Karpas-422 (cell line): ENCODE measurements around the gene TRAPPC3L. TPM values are rescaled to one million over a fixed set of nuclear protein-coding genes. Genes with fewer than 3 reads are reported as not detected.

Experiments used
- DNase-seq: peaks from one replicate; pipeline ENCODE4 v3.0.0-alpha.2; 2015
- H2AFZ ChIP-seq: fragments of 200-600 bp; sonication (generic); 2 replicates; pipeline ENCODE4 v1.6.1; 2014; ENCODE audit warnings: antibody characterized with exemption, low read length, mixed read lengths
- H3K27ac ChIP-seq: fragments of 200-600 bp; sonication (generic); 2 replicates; pipeline ENCODE4 v1.5.1; 2014; ENCODE audit warnings: mild to moderate bottlenecking, low read length, moderate library complexity
- H3K27me3 ChIP-seq: fragments of 200-600 bp; sonication (generic); 2 replicates; pipeline ENCODE4 v1.6.1; 2014; ENCODE audit warnings: low read length, mixed read lengths
- H3K36me3 ChIP-seq: fragments of 200-600 bp; sonication (generic); 2 replicates; pipeline ENCODE4 v1.6.1; 2014; ENCODE audit warnings: low read length, mixed read lengths; ENCODE audit not compliant: insufficient read depth
- H3K4me1 ChIP-seq: fragments of 200-600 bp; sonication (generic); 2 replicates; pipeline ENCODE4 v1.6.1; 2014; ENCODE audit warnings: mild to moderate bottlenecking, low read length, mixed read lengths
- H3K4me2 ChIP-seq: fragments of 200-600 bp; sonication (generic); 2 replicates; pipeline ENCODE4 v1.6.1; 2014; ENCODE audit warnings: low read length, low read depth, mild to moderate bottlenecking; ENCODE audit not compliant: poor library complexity, severe bottlenecking
- H3K4me3 ChIP-seq: fragments of 200-600 bp; sonication (generic); 2 replicates; pipeline ENCODE4 v1.5.1; 2014; ENCODE audit warnings: mild to moderate bottlenecking, antibody characterized with exemption, low read length, mixed read lengths
- H3K79me2 ChIP-seq: fragments of 200-600 bp; sonication (generic); 2 replicates; pipeline ENCODE4 v1.6.1; 2014; ENCODE audit warnings: mild to moderate bottlenecking, low read length, mixed read lengths
- H3K9ac ChIP-seq: fragments of 200-600 bp; sonication (generic); 2 replicates; pipeline ENCODE4 v1.6.0; 2014; ENCODE audit warnings: low read length
- H3K9me2 ChIP-seq: fragments of 200-600 bp; sonication (generic), shearing (Covaris generic); replicated peaks from 2 replicates; pipeline ENCODE4 v1.6.0; 2014; ENCODE audit warnings: mild to moderate bottlenecking, low read length, moderate library complexity; ENCODE audit not compliant: insufficient read depth
- H3K9me3 ChIP-seq: fragments of 300-700, 200-600 bp; sonication (generic); 2 replicates; pipeline ENCODE4 v1.6.1; 2014; ENCODE audit warnings: low read length, mixed read lengths
- H4K20me1 ChIP-seq: fragments of 200-600 bp; sonication (generic); 2 replicates; pipeline ENCODE4 v1.6.1; 2014; ENCODE audit warnings: mild to moderate bottlenecking, antibody characterized with exemption, low read length, low read depth; ENCODE audit not compliant: insufficient read depth
- total RNA-seq: library from RNA; depleted of rRNA; stranded (reverse); fragments of >200 nt; shearing (Covaris generic); gene quantifications from 2 replicates; pipeline ENCODE4 v1.2.3, GENCODE V29; 2014; ENCODE audit warnings: low replicate concordance

The TRAPPC3L gene
- total RNA-seq, 1 experiment from 2014 or later = not detected

DNA sequence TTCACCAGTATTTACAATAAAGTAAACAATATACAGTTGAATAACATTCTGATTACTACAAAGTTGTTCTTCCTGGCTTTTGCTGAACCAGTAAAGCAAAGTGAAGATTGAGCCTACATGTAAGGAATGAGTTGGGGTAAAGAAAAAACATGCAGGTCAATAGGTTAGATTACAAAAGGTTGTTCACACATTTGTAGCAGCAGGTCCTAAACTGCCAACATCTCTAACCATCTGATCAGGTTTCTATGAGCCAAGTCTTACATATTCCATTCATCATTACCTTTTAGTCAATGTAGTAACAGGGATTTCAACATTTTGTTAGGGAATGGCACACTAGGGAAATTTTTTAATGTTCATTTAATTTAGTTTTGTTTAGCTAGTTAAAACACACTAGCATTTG is 93.6 kb downstream of the TRAPPC3L start:
- no peak overlapping the region for H3K4me3 ChIP-seq
- no peak overlapping the region for H3K27ac ChIP-seq
- H3K9ac ChIP-seq = no peak overlapping the region
- no peaks in the 10 kb centered on the region for H3K9me2 ChIP-seq
- no peak for DNase-seq
- H3K9me3 ChIP-seq = no peaks in the 10 kb centered on the region
- H3K4me1 ChIP-seq = no peaks in the 10 kb centered on the region
- H3K27me3 ChIP-seq = no peaks in the 10 kb centered on the region
- no peaks in the 10 kb centered on the region for H3K79me2 ChIP-seq
- no peak overlapping the region for H2AFZ ChIP-seq
- no peak overlapping the region for H3K4me2 ChIP-seq
- no peaks in the 10 kb centered on the region for H4K20me1 ChIP-seq
- no peaks in the 10 kb centered on the region for H3K36me3 ChIP-seq

DNA sequence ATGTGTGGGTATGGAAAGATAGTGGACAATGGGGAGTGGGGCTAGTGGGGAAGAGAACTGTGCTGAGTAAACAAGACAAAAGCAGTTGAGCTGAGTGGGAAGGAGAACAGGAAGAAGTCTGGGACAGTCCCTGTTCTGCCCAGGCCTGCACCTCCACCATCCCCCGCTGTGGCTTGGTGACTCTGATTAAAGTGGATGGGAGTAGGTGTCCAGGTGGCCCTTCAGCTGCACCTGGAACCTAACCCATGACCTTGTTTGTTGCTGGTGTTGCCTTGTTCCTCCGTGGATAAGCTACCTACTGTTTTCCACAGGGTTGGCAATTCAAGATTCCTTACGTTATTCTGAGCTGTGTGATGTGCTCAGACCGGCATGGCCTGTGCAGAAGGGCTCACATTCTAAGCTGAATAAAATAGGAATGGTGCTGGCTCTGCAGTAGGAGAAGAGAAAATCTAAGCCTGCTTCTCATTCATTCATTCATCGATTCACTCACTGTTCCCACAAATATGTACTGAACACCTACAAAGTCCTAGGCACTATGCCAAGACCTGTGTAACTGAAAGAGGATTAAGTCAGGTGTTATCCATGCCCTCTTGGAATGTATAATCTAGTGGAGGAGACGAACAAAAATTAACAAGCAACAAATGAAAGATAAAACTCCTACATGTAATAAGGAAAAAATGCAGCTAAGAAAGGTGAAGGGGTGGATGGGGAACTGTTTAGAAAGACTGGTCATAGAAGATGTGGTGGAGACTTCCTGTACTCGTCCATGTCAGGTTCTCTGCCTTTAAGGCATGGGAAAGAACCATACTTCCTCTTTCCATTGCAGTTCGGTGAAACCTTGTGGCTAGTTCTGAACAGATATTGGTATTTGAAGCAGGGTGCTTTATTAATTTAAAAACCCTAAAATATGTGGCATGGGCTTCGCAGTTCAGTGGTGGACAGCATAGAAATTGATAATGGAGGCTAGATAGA is 94.4 kb downstream of the TRAPPC3L start:
- DNase-seq = peak; percentile 44
- no peaks in the 10 kb centered on the region for H3K4me1 ChIP-seq
- no peak overlapping the region for H3K9ac ChIP-seq
- no peak overlapping the region for H3K4me3 ChIP-seq
- no peak overlapping the region for H2AFZ ChIP-seq
- H4K20me1 ChIP-seq = no peaks in the 10 kb centered on the region
- H3K27me3 ChIP-seq = no peaks in the 10 kb centered on the region
- H3K9me3 ChIP-seq = no peaks in the 10 kb centered on the region
- no peak overlapping the region for H3K27ac ChIP-seq
- H3K9me2 ChIP-seq = no peaks in the 10 kb centered on the region
- H3K79me2 ChIP-seq = no peaks in the 10 kb centered on the region
- no peak overlapping the region for H3K4me2 ChIP-seq
- no peaks in the 10 kb centered on the region for H3K36me3 ChIP-seq

DNA sequence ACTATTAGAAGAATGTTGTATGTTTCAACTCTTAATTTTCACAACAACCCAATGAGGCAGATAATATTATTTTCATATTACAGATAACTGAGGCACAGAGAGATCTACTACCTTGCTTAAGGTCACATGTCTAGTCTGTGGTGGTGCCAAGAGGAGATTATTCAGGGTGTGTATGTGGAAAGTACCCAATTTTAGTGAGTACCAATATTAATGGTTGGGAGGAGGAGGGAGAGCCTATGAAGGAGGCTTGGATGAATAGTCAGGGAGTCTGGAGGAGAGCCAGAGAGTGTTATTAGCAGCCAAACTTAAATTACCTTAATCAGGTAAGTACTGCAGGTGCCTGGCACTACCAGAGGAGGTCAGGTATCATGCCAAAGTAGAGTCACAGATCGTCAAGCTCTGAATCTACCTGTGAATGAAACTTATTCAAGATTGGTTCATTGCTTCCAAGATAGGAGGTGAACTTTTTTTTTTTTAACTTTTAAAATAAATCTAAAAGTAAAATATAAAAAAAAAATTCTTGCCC is 95.2 kb downstream of the TRAPPC3L start:
- Histone ChIP-seq H3K27me3 (no peaks in the 10 kb centered on the region), H3K4me3 (no peak overlapping the region), H3K9me2 (no peaks in the 10 kb centered on the region), H3K79me2 (no peaks in the 10 kb centered on the region), H3K4me2 (no peak overlapping the region), H3K27ac (no peak overlapping the region), H3K36me3 (no peaks in the 10 kb centered on the region), H2AFZ (no peak overlapping the region), H3K9me3 (no peaks in the 10 kb centered on the region), H4K20me1 (no peaks in the 10 kb centered on the region), H3K4me1 (no peaks in the 10 kb centered on the region), H3K9ac (no peak overlapping the region)
- no peak for DNase-seq

DNA sequence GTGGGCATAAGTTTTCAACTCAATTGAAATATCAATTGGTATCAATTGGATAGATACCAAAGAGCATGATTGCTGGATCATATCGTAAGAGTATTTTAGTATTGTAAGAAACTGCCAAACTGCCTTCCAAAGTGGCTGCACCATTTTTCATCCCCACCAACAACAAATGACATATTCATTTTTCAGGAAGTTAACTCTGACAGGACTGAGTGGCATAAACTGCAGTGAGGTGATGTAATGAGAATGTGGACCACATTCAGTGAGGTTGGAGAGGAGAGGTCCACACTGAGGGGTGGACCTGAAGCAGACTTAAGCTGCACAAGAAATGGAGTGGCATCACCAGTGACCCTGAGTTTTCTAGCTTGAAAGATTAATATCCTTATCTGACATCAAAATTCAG is 95.9 kb downstream of the TRAPPC3L start:
- Histone ChIP-seq H3K4me1 (no peaks in the 10 kb centered on the region), H2AFZ (no peak overlapping the region), H3K27me3 (no peaks in the 10 kb centered on the region), H3K9me2 (no peaks in the 10 kb centered on the region), H3K4me3 (no peak overlapping the region), H3K9ac (no peak overlapping the region), H4K20me1 (no peaks in the 10 kb centered on the region), H3K79me2 (no peaks in the 10 kb centered on the region), H3K27ac (no peak overlapping the region), H3K36me3 (no peaks in the 10 kb centered on the region), H3K9me3 (no peaks in the 10 kb centered on the region), H3K4me2 (no peak overlapping the region)
- no peak for DNase-seq

DNA sequence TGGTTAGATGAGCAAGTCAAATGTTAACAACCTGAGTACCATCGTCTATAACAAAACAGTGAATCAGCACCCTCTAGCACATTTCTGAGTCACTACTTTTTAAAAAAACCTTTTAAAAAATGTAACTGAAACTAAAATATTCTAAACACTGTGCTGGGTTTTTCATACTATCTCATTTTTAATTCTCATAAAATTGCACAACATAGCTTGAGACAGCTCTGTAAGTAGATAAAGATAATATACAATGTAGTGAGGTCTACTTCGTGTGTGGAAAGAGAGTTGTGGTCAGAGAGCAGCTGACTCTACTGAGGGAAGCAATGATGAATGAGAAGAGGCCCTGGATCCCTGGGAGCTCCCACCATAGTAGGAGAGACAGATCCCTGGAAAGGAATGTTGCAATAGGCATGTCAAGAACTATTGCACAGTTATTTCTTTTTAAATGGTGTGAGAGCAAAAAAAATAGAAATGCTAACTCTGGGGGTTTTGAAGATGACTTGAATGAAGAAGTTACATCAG is 97.9 kb downstream of the TRAPPC3L start:
- Histone ChIP-seq H3K4me1 (no peaks in the 10 kb centered on the region), H3K36me3 (no peaks in the 10 kb centered on the region), H3K4me3 (no peak overlapping the region), H4K20me1 (no peaks in the 10 kb centered on the region), H2AFZ (no peak overlapping the region), H3K9me3 (no peaks in the 10 kb centered on the region), H3K9me2 (no peaks in the 10 kb centered on the region), H3K9ac (no peak overlapping the region), H3K27ac (no peak overlapping the region), H3K79me2 (no peaks in the 10 kb centered on the region), H3K4me2 (no peak overlapping the region), H3K27me3 (no peaks in the 10 kb centered on the region)
- no peak for DNase-seq

DNA sequence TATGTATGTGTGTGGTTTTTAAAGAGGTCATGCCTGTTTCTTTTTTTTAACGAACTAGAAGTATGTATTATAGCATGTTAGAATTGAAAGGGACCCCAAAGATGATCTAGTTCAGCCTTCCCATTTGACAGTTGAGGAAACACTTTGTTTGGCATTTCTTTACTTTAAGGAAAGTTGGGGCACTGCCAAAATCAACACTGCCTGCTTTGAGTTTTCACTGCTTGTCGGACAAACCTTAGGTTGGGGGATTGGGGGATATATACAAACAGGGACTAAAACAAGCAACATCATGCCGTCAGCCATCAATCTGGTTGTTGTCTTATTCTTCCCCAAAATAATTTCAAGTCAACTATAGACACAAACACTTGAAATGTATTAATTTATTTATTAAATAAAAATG is 98.4 kb downstream of the TRAPPC3L start:
- no peak overlapping the region for H3K9ac ChIP-seq

DNA sequence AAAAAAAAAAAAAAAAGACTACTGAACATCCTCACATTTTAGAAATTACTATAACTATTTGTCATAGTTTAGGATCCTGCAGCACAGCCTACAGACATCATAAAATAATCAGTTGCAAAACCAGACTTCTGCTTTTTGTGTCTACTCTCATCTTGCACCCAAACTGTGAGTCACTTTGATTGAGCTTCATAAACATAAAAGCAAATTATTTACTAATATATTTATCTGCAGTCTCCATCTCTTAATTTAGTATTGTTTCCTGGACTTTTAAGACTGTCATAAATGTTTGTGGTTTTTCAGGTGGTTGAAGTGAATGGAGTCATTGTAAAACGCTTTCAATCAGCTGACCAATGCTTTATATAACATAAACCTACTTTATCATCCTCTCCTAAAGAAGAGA is 99.1 kb downstream of the TRAPPC3L start:
- Histone ChIP-seq H3K4me2 (no peak overlapping the region), H4K20me1 (no peaks in the 10 kb centered on the region)

More for the DNA sequence above, 98.4 kb downstream of the TRAPPC3L start:
- DNase-seq = no peak
- Histone ChIP-seq H3K27ac (no peak overlapping the region), H3K9me3 (no peaks in the 10 kb centered on the region), H4K20me1 (no peaks in the 10 kb centered on the region), H2AFZ (no peak overlapping the region), H3K9me2 (no peaks in the 10 kb centered on the region), H3K79me2 (no peaks in the 10 kb centered on the region), H3K4me1 (no peaks in the 10 kb centered on the region), H3K36me3 (no peaks in the 10 kb centered on the region), H3K27me3 (no peaks in the 10 kb centered on the region), H3K4me3 (no peak overlapping the region), H3K4me2 (no peak overlapping the region)

DNA sequence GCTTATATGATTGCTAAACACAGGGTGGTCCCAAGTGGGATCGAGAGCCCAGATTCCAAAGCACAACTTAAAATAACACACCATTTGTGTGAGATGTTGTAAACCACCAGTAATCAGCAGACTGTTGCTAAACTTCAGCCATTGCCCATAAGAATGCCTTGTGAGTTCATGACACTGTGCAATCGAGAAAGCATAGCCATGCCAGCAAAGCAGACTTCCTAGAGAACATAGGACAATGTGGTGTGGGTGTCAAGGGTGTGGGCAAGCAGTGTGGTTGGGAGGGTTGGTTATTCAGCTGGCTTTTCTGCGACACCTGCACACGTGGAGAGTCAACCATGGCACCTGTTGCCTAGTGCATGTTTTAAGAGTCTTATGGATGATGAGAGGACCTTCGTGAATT is 100.4 kb downstream of the TRAPPC3L start:
- H3K27ac ChIP-seq = no peak overlapping the region
- no peak overlapping the region for H3K4me3 ChIP-seq
- H3K36me3 ChIP-seq = no peaks in the 10 kb centered on the region
- H3K9ac ChIP-seq = no peak overlapping the region
- no peak for DNase-seq
- no peaks in the 10 kb centered on the region for H3K9me2 ChIP-seq
- no peaks in the 10 kb centered on the region for H4K20me1 ChIP-seq
- no peaks in the 10 kb centered on the region for H3K4me1 ChIP-seq
- no peaks in the 10 kb centered on the region for H3K27me3 ChIP-seq
- H2AFZ ChIP-seq = no peak overlapping the region
- H3K4me2 ChIP-seq = no peak overlapping the region
- H3K79me2 ChIP-seq = no peaks in the 10 kb centered on the region
- H3K9me3 ChIP-seq = no peaks in the 10 kb centered on the region

More for the DNA sequence above, 99.1 kb downstream of the TRAPPC3L start:
- Histone ChIP-seq H3K4me1 (no peaks in the 10 kb centered on the region), H3K79me2 (no peaks in the 10 kb centered on the region), H3K27me3 (no peaks in the 10 kb centered on the region), H2AFZ (no peak overlapping the region), H3K9ac (no peak overlapping the region), H3K9me2 (no peaks in the 10 kb centered on the region), H3K27ac (no peak overlapping the region), H3K9me3 (no peaks in the 10 kb centered on the region), H3K4me3 (no peak overlapping the region), H3K36me3 (no peaks in the 10 kb centered on the region)
- no peak for DNase-seq
